Left cardiac atrium (tissue), 4 donors: ENCODE results near the gene KCNK6. TPM values are rescaled to one million over a fixed set of nuclear protein-coding genes. Genes with fewer than 3 reads are reported as not detected.
A peak's percentile ranks its signal among the peaks of the same experiment; 100 is the strongest.

Experiments used
- ATAC-seq, 2 donors: fragments of 200-7000 bp; cut with Tn5 transposase; one replicate each; pipeline ENCODE4 v1.9.1; 2020; ENCODE audit warnings: mild to moderate bottlenecking in 2 of 2, moderate library complexity in 2 of 2
- DNase-seq: peaks from one replicate; pipeline ENCODE4 v3.0.0-alpha.2; 2020
- intact Hi-C, 2 donors: fragments of 100-400 bp; cut with DNase I; formaldehyde crosslinking; loops; one replicate each; pipeline versions ENCODE4 v1.14.1 to v1.15.1; 2022 to 2023
- total RNA-seq, 2 donors: library from RNA; stranded (reverse); fragmentation: NEBNext Ultra II Directional; extraction: Animal tissue kit (Norgen Biotek cat#: 25700); gene quantifications; one replicate each; pipeline ENCODE4 v1.2.1, GENCODE V29; 2021
- donor health status: DM: no; HTN: yes; CAD: no.
- donor health status: DM: no; HTN: yes; CAD: no; lungs with severe emphysema.
- donor health status: DM: yes; HTN: yes; CAD: no.
- donor health status: Dilated cardiomyopathy.

The KCNK6 gene
- total RNA-seq, 2 donors from 2014 or later: 2.7 to 5.5 TPM

DNA sequence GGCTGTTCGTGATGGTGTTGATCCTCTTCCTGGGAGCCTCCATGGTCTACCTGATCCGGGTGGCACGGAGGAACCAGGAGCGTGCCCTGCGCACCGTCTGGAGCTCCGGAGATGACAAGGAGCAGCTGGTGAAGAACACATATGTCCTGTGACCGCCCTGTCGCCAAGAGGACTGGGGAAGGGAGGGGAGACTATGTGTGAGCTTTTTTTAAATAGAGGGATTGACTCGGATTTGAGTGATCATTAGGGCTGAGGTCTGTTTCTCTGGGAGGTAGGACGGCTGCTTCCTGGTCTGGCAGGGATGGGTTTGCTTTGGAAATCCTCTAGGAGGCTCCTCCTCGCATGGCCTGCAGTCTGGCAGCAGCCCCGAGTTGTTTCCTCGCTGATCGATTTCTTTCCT, 27.8 kb upstream of the KCNK6 start:
- intact Hi-C loops: no loop called here
- ATAC-seq (no peak), DNase-seq (no peak)

DNA sequence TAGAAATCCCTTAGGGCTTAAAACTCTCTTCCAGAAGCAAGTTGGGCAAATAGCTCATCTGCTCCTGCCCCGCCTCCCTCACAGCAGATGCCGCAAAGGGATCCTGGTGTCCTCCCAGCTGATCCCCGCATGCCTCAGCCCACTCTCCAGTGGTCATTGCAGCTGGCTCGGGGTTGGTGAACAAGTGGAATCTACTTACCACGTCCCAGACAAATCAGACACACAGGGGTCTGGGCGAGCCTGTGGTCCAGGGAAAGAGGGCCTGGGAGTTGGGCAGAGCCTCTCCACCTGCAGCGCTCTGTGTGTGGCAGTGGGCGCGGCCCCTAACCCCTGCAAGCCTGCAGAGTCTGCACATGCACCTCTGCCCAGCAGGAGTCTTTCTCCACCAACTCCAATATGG, 26.4 kb upstream of the KCNK6 start:
- no peak for DNase-seq
- no peak for ATAC-seq
- intact Hi-C loops: no loop called here

DNA sequence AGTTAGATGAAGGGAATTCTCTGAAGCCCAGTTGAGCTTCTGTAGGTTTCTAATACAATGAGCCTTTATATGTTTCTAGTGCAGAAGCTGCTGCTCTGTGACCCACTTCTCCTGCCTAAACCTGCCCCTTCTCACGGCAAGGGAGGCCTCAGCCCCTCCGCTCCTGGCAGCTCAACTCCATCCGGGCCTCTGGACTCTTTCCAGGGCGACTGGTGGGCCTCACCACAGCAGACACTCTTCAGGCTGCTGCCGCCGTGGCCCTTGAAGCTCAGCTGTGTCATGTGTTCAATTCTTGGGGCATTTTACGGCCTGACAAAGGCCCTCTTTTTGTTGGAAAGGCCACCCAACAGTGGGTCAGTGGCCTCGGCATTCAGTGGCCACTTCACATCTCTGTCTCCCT, 25.6 kb upstream of the KCNK6 start:
- ATAC-seq (no peak), DNase-seq (no peak)
- intact Hi-C loops: no loop called here

DNA sequence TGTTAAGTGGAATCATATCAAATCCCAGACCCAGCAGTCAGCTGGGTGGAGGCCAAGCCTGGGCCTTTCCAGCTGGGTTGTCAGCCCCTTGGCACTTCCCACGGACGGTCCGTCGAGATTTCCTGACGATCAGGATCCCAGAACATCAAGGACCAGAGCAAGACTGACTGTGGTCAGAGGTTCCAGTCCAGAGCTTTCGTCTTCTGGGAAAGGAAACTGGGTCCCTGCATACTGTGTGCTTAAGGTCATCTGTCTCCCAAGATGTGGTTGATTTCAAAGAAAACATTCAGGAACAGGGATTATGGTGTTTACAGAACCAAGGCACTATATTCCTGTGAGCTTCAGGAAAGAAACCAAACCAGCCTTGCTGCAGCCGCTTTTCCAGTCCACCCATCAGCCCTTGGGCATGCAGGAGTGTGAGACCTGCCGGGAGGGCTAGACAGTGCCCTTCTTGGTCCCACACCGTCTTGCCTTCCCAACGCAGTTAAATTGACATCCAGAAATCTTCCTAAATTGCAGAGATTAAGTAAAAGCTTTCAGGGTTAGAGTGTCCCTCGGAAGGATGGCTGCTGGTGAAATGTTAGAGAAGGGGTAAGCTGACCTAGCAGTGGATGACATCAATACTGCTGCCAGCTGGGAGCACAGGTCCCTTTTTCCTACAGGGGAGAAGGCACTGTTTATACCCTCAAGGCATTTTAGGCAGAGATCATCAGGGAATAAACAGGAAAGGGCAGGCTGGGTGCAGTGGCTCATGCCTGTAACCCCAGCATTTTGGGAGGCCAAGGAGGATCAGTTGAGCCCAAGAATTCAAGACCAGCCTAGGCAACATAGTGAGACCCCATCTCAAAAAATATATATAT, 20.6 kb upstream of the KCNK6 start:
- no peak for DNase-seq
- intact Hi-C loops: no loop called here
- peak in 1 of 2 donors; percentile 15 for ATAC-seq

DNA sequence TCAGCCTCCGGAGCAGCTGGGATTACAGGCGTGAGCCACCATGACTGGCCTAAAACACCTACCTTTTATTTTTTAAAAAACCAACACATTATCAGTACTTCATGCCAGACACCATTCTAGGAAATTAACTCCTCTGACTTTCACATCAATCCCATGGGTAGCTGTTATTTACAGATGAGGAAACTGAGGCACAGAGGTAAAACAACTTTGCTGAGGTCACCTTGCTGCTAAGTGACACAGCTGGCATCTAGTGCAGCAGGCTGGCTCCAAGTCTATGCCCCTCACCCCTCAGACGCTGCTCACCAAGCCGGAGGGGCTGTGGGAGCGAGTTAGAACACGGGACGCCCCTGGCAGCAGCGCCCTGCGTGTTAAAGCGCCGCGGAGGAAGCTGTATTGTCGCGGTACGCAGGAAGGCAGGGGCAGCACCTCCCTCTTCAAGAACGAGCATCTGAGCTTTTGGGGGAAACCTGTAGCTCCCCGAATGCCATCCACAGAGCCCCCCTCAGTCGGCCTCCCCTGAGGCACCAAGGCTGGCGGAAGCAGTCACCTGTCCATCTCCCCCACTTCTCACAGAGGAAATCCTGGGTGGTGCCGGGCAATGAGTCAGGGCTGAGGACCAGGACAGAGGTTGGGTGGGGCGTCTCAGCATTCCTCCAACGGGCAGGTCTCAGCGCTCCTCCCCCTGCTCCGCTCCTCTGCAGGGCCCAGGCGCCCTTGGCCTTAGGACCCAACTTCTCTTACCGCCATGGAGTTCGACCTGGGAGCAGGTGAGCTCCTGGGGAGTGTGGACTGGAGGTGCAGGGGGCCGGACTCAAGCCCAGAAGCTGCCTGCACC, 15.9 kb upstream of the KCNK6 start, which contains the start of gene C19orf33:
C19orf33 (plus strand) TSS at position 735 of the 835 bp plus-strand sequence; CDS start at position 746, 11 bp downstream.
- intact Hi-C loops: no loop called here
- DNase-seq (peak; percentile 51), ATAC-seq (peak; percentile 28 to 81)

DNA sequence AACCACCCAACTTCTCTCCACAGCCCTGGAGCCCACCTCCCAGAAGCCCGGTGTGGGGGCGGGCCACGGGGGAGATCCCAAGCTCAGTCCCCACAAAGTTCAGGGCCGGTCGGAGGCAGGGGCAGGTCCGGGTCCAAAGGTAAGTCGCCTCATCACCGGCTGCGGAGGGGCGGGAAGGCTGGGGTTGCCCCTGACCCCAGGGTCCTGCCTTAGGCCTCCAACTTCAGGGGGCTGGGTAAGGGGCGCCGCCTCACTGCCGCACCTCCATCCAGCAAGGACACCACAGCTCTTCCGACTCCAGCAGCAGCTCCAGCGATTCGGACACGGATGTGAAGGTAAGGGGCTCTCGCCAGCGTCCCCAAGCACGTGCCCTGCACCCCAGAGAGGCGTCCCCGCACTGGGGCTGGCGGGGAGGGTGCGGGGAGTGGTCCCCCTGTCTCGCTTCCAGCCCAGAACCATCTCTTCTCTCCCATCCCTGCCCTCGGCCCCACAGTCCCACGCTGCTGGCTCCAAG, 15.2 kb upstream of the KCNK6 start:
- peak in 1 of 2 donors; percentile 5 for ATAC-seq
- DNase-seq: no peak
- intact Hi-C loops: no loop called here

DNA sequence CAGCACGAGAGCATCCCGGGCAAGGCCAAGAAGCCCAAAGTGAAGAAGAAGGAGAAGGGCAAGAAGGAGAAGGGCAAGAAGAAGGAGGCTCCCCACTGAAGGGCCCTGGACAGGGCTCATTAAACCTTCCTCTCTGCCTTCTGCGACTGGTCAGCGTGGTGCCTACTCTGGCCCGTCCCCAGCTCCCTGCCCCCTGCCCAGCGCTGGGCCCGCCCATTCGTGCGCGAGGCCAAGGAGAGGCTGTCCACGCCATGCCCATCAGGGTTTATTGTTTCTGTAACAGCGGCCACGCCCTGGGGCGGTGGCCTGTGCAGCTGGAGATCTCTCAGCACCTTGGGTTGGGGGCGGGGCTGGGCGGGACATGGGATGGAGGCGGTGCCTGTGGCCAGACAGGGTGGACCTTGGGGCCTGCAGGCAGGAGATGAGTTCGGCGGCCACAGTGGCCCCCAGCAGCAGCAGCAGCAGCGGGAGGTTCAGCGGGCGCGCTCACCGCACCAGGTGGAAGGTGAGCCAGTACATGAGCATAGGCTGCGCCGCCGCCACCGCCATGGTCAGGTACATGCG, 14.7 kb upstream of the KCNK6 start:
- DNase-seq (peak; percentile 69), ATAC-seq (peak; percentile 83 to 92)
- intact Hi-C loops: no loop called here

DNA sequence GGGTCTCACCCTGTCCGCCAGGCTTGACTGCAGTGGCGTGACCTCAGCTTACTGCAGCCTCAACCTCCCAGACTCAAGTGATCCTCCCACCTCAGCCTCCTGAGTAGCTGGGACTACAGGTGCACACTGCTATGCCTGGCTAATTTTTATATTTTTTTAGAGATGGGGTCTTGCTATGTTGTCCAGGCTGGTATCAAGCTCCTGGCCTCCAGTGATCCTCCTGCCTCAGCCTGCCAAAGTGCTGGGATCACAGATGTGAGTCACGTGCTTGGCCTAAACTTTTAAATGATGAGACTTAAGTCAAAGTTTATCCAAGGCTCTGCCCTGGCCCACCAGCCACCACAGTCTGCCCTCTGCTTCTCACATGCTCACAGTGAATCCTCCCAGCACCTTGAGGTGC, 13.4 kb upstream of the KCNK6 start:
- ATAC-seq (no peak), DNase-seq (no peak)
- intact Hi-C loops: no loop called here

DNA sequence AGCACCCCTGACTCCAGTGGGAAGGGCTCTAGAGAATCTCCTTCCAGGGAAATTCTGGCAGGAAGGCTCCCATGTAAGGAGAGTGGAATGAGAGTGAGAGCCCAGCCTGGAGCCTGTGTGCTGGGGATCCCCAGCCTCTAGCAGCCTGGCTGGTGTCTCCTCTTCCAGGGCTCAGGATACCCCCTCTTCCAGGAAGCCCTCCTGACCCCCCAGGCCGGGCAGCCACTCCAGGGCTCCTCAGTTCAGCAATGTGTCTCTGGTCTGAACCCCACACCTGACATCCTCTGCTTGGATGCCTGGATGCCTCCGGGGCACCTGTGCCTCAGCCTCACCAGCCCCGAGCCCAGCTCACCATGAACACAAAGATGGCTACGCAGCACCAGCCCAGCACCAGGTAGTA, 12.6 kb upstream of the KCNK6 start:
- intact Hi-C loops: no loop called here
- DNase-seq (no peak), ATAC-seq (no peak)

DNA sequence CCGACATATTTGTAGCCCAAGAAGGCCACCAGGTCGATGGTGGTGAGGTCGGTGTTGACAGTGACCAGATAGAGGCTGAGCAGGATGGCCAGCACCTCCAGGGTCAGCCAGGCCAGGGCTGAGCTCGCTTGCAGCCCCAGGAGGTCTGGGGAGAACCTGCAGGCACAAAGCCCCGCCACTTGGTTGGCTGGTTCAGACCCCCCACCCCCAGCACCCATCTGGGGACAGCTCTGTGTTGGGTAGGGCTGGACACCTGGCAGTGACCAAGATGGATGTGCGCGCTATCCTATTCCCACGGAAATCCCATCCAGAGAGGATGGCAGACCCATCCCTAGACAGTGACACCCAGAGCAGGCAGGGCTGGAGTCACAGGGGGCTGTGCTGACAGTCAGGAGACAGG, 12.0 kb upstream of the KCNK6 start:
- DNase-seq: no peak
- intact Hi-C loops: no loop called here
- no peak for ATAC-seq

DNA sequence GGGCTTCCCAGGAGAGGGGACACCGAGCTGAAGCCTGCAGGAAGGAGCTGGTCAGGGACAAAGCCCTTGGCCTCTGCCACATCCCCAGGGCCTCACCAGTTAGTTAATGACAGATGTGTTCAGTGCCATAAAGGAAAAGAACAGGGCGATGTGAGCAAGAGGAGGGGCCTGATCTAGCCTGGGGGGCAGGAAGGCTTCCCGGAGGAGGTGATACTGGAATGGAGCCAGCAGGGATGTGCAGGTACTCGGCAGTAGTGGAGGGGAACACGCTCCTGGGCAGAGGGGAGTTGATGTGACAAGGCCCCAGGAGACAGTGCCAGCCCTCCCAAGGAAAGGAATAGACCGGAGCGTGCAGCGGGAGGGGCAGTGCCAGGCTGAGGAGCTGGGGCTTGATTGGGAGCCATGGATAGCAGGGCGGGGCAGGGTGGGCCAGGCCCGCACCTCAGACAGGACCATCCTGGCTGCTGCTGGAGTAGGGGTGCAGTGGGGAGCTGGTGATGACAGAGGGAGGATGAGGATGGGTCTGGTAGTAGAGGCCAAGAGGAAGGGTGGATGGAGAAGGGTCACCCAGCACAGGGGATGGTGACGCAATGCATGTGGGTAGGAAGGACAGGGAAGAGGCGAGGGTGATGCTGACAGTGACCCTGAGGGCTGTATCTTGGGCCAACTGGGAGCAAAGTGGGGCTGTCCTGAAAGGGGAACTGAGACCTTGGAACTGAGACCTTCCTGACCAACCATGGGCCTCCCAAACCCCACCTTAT, 11.5 kb upstream of the KCNK6 start:
- ATAC-seq: no peak
- DNase-seq: no peak
- intact Hi-C loops: no loop called here

DNA sequence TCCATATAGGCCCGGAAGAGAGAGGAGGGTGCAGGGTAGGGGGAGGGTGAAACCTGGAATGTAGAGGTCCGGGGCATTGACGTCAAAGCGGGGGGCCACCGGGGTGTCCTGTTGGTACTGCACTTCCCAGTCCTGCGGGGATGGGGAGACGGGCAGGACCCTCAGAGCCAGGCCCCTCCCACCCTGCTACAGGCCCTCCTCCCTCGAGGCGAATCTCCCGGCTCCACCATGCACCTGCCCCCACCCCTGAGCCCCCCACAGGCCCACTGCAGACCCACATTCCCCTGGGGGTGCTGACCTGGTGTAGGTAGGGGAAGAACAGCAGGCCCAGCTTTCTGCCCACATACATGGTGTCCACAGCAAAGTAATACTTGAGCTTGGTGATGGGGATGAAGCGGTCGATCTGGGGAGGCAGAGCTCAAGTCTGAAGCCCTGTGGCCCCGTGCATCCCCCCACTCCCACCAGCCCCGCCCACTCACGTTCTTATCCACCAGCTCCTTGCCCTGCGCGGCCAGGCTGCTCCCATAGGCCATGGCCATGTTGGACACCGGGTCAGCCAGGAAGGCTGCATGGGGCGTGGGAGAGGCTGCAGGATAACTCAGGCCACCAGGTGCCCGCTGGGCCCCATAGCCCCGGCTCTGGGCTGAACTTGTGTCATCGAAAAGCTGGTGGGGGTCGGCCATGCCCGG, 10.6 kb upstream of the KCNK6 start:
- ATAC-seq: no peak
- intact Hi-C loops: no loop called here
- no peak for DNase-seq

DNA sequence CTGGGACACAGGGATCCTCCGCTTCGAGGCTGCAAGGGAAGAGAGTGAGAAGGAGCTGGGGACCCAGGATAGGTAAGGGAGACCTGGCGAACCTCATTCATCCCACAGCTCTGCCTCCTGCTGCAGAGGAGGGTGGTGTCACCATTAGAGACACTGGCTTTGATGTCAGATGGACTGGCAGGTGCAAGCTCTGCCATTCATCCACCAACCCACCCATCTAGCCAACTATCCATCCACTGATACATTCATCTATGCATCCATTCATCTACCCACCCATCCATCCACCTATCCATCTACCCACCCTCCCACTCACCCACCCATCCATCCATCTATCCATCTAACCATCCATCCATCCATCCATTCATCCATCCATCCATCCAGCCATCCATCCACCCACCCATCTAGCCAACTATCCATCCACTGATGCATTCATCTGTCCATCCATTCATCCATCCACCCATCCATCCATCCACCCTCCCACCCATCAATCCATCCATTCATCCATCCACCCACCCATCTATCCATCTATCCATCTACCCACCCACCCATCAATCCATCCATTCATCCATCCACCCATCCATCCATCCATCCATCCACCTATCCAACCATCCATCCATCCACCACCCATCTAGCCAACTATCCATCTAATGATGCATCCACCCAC, 9.9 kb upstream of the KCNK6 start:
- ATAC-seq: no peak
- intact Hi-C loops: no loop called here

DNA sequence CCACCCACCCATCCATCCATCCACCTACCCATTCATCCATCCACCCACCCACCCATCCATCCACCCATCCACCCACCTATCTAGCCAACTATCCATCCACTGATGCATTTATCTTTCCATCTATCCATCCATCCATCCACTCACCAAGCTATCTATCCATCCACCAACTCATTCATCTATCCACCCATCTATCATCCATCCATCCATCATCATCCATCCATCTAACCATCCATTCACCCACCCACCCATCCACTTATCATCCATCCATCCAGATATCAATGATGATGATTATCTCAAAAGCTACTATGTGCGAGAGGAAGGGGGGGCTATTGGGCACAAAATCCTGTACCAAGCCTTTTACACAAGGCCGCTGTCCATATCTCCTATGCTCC, 9.4 kb upstream of the KCNK6 start:
- intact Hi-C loops: no loop called here
- ATAC-seq (no peak), DNase-seq (no peak)

More for the DNA sequence above, 9.9 kb upstream of the KCNK6 start:
- no peak for DNase-seq

DNA sequence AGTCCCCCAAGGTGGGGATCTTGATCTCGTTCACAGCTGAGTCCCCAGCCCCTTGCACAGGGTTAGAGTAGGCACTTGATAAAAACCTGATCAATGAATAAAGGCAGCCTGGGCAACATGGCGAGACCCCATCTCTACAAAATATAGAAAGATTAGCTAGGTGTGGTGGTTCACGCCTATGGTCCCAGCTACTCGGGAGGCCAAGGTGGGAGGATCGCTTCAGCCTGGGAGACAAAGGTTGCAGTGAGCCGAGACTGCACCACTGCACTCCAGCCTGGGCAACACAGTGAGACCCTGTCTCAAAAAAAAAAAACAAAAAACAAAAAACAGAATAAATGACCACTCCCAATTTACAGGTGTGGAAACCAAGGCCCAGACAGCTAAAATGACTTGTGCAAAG, 8.7 kb upstream of the KCNK6 start:
- intact Hi-C loops: no loop called here
- no peak for ATAC-seq
- no peak for DNase-seq

DNA sequence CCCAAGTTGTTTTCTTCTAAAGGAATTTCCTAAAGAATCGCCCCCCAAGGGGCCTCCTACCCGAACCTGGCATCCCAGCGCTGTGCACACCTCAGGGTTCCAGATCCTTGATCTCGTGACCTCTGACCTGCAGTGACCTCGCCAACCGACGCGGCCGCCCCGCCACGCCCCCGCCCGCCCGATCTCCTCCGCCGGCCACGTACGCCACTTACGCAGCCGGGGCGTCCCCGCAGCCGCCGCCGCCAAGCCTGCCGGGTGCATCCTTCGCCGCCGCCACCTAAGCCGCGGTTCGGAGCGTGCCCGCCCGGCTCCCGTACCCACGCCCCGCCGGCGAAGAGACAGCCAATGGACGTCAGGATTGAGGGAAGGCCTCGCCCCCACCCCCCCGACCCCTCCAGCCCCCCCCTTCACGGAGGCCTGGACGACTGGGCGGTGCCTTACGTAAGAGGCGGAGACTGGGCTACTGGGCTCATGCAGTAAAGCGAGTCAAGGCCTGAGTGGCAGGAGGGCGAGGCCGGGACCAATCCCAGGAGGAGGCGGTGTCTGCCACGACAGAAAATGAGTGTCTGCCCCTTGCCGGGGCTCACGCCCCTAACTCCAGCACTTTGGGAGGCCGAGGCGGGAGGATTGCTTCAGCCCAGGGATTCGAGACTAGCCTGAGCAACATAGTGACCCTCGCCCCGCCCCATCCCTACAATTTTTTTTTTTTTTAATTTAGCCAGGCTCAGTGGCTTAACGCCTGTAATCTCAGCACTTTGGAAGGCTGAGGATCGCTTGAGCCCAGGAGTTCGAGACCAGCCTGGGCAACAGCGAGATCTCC, 3.8 kb upstream of the KCNK6 start, which contains the start of gene YIF1B:
YIF1B (minus strand) TSS at position 291 of the 820 bp plus-strand sequence; CDS start at position 261, 30 bp downstream.
- peak; percentile 98 for DNase-seq
- ATAC-seq: peak; percentile 94 to 97
- intact Hi-C loops: no loop called here

DNA sequence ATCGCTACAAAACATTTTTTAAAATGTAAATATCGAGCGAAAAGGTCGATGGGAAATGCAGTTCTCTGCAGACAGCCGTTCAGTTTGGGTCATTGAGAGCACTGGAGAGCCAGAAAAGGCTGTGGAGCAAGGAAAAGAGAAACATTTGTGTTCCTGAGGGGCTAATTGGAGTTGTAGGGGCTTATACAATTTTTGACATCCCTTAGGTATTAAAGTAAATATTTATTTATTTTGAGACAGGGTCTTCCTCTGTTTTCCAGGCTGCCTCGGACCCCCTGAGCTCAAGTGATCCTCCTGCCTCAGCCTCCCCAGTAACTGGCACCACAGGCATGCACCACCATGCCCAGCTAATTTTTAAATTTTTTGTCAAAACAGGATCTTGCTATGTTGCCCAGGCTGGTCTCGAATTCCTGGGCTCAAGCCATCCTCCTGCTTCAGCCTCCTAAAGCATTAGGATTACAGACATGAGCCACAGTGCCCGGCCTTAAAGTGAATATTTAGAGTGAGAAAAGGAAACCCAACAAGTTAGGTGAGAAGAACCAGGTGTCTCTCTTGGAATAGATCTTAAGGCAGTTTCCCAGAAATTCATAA, 3.1 kb upstream of the KCNK6 start:
- intact Hi-C loops: no loop called here
- ATAC-seq: peak in 1 of 2 donors; percentile 0

More for the DNA sequence above, 3.1 kb upstream of the KCNK6 start:
- no peak for DNase-seq
